GM12878 (cell line): ENCODE measurements around the gene AKT1. TPM values are rescaled to one million over a fixed set of nuclear protein-coding genes. Genes with fewer than 3 reads are reported as not detected.

Experiments
- CREB1 ChIP-seq: IDR thresholded peaks from 2 replicates; pipeline ENCODE4 v1.6.1; 2012; ENCODE audit warnings: low read depth, mild to moderate bottlenecking, inconsistent platforms
- HDGF ChIP-seq: fragments of 450-650 bp; IDR thresholded peaks from 2 replicates; pipeline ENCODE4 v1.6.1; 2016; ENCODE audit warnings: antibody characterized with exemption
- NFXL1 ChIP-seq: fragments of 450-650 bp; IDR thresholded peaks from 2 replicates; pipeline ENCODE4 v1.6.1; 2017; ENCODE audit warnings: antibody characterized with exemption, mild to moderate bottlenecking, borderline replicate concordance
- SMAD5 ChIP-seq: IDR thresholded peaks from 2 replicates; pipeline ENCODE4 v1.6.1; 2016; ENCODE audit warnings: antibody characterized with exemption, low read depth
- SMARCA5 ChIP-seq: fragments of 450-650 bp; IDR thresholded peaks from 2 replicates; pipeline ENCODE4 v1.6.1; 2017; ENCODE audit warnings: mild to moderate bottlenecking
- SMC3 ChIP-seq: IDR thresholded peaks from 2 replicates; pipeline ENCODE4 v1.6.1; 2011; ENCODE audit warnings: low read length, improper control_type of control experiment, borderline replicate concordance
- TCF7 ChIP-seq: IDR thresholded peaks from 2 replicates; pipeline ENCODE4 v1.6.1; 2014; ENCODE audit warnings: antibody characterized with exemption, borderline replicate concordance
- polyA plus RNA-seq, 11 experiments: library from polyadenylated mRNA; depleted of rRNA in 4 of 11; unstranded in 6 of 11; stranded (reverse) in 5 of 11; fragments of >200 nt; fragmentation: Nextera tagmentation in 4 of 11; fragmentation: Illumina TruSeq in 1 of 11; extraction: Ambion mirVana in 4 of 11; extraction: Trizol in 1 of 11; gene quantifications; 1 replicate in 1 of 11; 2 replicates in 10 of 11; pipeline versions ENCODE4 v1.2.1 to v1.2.3, GENCODE V29; 2011 to 2016; ENCODE audit warnings: inconsistent platforms in 2 of 11, missing spikeins in 2 of 11, low read depth in 1 of 11
- total RNA-seq, 4 experiments: library from RNA; depleted of rRNA in 3 of 4; stranded (reverse); fragments of >200 nt in 3 of 4; fragmentation: Illumina TruSeq in 1 of 4; extraction: Trizol in 1 of 4; gene quantifications; 2 replicates each; pipeline versions ENCODE4 v1.2.1 to v1.2.3, GENCODE V29; 2013 to 2021
- TF ChIP-seq, protein P1 (sequence below): fragments of 450-650 bp; formaldehyde crosslinking; IDR thresholded peaks from 2 replicates; pipeline ENCODE4 v1.4.0; 2022; ENCODE audit warnings: mild to moderate bottlenecking, moderate library complexity
- TF ChIP-seq, protein P2 (sequence below): fragments of 450-650 bp; IDR thresholded peaks from 2 replicates; pipeline ENCODE4 v1.6.1; 2017; ENCODE audit warnings: mild to moderate bottlenecking

AKT1 gene
- total and polyA plus RNA-seq, 10 of the 15 experiments (the other 5 are each of a cell fraction or from before 2014, with no cell fraction given) = 0.63 to 110 (median 58.9) TPM

DNA sequence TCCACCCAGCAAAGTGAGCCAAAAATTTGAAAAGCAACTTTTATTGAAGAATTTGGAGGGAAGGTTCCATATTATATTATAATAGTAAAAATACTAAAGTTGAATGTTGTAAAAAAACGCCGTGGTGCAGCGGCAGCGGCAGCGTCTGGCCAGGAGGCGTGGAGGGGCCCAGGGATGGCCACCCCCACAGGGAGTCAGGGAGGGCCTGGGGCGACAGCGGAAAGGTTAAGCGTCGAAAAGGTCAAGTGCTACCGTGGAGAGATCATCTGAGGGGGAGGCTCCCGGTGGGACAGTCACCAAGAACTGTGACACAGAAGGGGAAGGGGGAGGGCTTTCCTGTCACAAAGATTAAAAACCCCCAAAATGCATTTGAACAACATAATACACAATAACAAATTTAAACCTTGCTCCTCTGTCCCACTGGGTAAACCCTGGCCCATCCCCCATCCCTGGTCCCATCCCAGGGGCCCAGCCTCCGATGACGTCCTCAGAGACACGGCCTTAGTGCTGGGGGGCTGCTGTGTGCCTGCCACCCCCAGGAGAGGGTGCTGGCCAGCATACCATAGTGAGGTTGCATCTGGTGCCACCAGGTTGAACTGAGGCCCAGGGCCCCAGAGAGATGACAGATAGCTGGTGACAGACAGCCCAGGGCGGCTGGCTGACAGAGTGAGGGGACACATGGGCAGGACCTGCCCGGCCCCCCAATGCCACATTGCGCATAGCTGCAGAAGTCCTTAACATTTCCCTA is 26.1 kb downstream of the AKT1 start (continued):
- no peak for TF ChIP-seq SMARCA5
- TF ChIP-seq TCF7 = no peak
- TF ChIP-seq SMC3 = no peak
- no peak for TF ChIP-seq CREB1
- TF ChIP-seq NFXL1 = no peak
- no peak for TF ChIP-seq HDGF
- TF ChIP-seq, protein P1, sequence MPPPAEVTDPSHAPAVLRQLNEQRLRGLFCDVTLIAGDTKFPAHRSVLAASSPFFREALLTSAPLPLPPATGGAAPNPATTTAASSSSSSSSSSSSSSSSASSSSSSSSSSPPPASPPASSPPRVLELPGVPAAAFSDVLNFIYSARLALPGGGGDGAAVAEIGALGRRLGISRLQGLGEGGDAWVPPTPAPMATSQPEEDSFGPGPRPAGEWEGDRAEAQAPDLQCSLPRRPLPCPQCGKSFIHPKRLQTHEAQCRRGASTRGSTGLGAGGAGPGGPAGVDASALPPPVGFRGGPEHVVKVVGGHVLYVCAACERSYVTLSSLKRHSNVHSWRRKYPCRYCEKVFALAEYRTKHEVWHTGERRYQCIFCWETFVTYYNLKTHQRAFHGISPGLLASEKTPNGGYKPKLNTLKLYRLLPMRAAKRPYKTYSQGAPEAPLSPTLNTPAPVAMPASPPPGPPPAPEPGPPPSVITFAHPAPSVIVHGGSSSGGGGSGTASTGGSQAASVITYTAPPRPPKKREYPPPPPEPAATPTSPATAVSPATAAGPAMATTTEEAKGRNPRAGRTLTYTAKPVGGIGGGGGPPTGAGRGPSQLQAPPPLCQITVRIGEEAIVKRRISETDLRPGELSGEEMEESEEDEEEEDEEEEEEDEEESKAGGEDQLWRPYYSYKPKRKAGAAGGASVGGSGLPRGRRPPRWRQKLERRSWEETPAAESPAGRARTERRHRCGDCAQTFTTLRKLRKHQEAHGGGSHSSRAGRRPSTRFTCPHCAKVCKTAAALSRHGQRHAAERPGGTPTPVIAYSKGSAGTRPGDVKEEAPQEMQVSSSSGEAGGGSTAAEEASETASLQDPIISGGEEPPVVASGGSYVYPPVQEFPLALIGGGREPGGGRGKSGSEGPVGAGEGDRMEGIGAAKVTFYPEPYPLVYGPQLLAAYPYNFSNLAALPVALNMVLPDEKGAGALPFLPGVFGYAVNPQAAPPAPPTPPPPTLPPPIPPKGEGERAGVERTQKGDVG (CRISPR knock-in tag) = no peak
- TF ChIP-seq, protein P2, sequence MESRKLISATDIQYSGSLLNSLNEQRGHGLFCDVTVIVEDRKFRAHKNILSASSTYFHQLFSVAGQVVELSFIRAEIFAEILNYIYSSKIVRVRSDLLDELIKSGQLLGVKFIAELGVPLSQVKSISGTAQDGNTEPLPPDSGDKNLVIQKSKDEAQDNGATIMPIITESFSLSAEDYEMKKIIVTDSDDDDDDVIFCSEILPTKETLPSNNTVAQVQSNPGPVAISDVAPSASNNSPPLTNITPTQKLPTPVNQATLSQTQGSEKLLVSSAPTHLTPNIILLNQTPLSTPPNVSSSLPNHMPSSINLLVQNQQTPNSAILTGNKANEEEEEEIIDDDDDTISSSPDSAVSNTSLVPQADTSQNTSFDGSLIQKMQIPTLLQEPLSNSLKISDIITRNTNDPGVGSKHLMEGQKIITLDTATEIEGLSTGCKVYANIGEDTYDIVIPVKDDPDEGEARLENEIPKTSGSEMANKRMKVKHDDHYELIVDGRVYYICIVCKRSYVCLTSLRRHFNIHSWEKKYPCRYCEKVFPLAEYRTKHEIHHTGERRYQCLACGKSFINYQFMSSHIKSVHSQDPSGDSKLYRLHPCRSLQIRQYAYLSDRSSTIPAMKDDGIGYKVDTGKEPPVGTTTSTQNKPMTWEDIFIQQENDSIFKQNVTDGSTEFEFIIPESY = no peak
- no peak for TF ChIP-seq SMAD5
